Activated CD4-positive, alpha-beta T cell treated with anti-CD3 and anti-CD28 coated beads, Interleukin-2, amount 50 U/mL, for 48 hours (primary cell): ENCODE data around the gene PDCD4.

ENCODE experiments used
- DNase-seq, 2 experiments: peaks; one replicate each; pipeline ENCODE4 v3.0.0-alpha.2; 2020

Gene PDCD4

GRCh38 chr10:110919971-110920881, 48.5 kb downstream of the PDCD4 start:
- peak; percentile 21 to 30 for DNase-seq

DNA sequence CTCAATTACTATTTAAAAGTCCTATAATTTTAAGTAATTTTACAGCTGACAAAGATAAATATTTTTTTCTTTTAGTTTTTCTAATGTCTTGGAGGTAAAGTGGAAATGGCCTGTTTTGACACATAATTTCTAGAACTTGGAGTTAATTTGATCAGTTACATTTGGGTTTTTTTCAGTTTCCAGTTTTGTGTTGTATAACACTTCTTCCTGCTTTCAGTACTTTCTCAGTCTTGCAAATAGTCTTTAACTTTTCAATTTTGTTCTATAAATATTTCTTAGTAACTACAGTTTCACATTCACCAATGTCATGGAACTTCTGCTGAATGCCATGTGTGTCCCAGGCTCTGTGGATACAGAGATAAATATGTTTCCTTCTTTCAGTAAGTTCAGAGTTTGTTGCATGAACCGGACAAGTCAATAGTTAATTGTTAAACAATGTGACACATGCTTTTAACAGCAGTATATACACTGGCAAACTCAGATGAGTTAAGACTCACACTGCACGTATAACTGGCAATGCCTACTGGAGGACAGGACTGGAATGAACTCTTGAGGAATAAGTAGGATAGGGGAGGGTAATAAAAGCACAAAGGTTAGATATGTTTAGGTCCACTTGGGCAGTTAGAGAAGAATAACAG, 52.2 kb downstream of the PDCD4 start:
- no peak for DNase-seq

DNA sequence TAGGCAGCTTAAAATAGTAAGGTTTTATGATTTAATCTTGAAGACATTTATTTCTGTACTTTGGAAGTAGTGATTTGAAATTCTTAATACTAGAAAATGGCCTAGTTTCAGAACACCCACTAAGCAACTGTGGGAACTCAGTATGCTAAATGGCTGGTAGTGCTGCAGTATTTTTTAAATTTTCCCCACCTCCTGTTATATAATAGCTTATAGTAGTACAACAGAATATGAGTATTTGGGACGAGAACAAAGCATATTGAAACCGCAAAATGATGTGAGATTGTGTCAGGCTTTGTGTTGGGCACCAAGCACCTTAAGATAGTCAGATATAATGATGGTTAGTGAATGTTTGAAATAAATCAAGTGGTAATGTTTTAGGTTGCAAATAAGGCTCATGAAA, 55.7 kb downstream of the PDCD4 start:
- DNase-seq: no peak

DNA sequence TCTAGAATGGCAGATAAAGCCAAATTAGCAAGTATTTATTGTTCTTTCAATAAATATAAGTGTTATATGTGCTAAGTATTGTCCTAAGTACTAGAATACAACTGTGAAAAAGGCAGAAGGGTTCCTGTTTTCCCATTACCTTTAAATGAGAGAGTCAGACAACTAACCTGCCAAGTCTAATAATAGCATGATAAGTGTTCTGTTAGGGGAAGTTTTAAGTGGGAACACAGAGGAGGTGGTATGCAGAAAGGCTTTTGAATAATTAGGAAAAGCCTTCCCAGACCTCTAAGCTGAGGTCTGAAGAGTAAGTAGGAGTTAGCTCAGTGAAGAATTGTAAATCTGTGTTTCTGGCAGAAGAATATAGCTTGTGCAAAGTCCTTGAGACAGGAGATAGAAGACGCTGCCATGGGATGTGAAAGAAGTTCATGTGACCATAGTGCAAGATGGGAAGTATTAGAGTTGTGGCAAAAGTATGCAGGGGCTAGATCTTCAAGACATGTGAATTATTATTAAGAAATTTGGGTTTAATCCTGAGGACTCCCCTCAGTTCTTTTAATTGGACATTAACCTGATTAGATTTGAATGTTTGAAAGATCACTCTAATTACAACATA, 60.1 kb downstream of the PDCD4 start:
- no peak for DNase-seq

- no peak for DNase-seq
Observed at GRCh38 chr10:110932505-110933180, 60.9 kb downstream of the PDCD4 start.

GRCh38 chr10:110936757-110937156, 65.0 kb downstream of the PDCD4 start:
- no peak for DNase-seq

DNA sequence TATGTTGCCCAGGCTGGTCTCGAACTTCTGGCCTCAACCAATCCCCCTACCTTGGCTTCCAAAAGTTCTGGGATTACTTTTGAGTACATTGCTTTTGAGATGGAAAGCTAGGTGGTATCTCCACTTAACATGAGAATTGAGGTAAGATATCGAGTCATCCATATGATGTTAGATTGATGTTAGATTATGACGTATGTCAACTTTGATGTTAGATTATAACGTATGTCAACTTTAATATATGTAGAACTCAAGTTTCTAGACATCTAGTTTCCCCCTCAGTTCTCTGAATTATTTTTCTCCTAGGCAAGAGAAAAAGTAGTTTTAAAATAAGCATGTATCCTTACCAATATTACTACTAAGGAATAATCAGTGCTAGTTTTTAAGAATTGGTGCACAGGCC, 67.7 kb downstream of the PDCD4 start:
- no peak for DNase-seq

DNA sequence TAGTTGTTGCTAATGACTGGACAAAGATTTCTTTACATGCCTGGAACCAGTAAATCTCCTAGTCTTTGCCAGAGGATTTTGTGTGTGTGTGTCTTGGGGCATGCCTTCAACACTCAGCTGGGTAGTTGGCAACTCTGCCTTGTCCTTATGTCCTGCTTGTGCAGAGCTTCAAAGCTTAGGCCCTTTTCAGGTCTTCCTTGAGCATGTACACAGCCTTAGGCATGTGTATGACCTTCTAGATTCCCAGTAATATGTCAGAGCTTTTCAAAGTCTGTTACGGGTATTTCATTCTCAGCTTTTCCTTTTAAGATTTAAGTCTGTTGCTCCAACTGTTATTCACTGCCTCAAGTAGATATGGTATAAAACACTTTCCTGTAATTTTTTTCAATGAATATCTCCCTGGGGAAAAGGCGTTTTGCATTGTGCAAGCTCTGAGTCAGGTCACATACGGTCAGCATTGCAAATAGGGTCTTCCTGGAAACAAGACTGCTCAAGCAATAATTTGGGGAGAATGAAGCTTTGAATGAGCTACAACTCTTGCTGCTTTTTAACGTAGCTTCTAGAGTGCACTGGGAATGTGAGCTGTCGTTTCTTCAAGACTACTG, 73.2 kb downstream of the PDCD4 start:
- no peak for DNase-seq

GRCh38 chr10:110946496-110946895, 74.8 kb downstream of the PDCD4 start:
- DNase-seq: no peak

DNA sequence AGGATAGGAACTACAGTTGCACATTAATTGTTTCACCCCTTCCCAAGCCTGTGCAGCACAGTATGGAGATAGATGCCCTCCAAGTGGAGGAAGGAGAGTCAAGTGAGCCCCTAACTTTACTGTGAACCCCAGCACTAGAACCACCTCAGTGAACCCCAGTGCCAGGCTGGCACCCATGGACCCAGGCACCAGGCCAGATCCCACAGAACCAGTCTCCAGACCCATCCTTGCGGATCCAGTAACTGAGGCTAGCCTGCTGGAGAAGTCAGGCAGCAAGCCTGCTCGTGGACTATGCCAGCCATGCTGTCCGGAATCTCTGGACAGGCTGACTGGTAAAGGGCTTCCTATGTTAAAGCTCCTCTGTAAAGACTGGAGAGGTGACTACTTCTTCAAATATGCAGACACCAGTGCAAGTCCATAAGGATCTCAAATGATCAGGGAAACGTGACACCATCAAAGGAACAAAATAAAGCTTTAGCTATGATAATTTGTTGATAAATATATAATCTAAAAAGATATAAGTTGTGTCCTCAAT, 75.4 kb downstream of the PDCD4 start:
- no peak for DNase-seq
